GM19099 (cell line): Measurements from ENCODE around the gene CFAP46.

Experiments used
- POLR2A ChIP-seq: IDR thresholded peaks from 3 replicates; pipeline ENCODE4 v1.6.1; 2011; ENCODE audit warnings: low read depth; ENCODE audit not compliant: insufficient read length; ENCODE audit errors: extremely low read depth

Gene CFAP46

GRCh38 chr10:132827861-132828539 is 114.4 kb downstream of the CFAP46 start:
- no peak for TF ChIP-seq POLR2A

GRCh38 chr10:132827423-132827789 is 115.0 kb downstream of the CFAP46 start:
- no peak for TF ChIP-seq POLR2A

GRCh38 chr10:132826524-132827422 is 115.6 kb downstream of the CFAP46 start:
- no peak for TF ChIP-seq POLR2A

- TF ChIP-seq POLR2A: no peak
Observed at GRCh38 chr10:132820056-132820455, 122.3 kb downstream of the CFAP46 start.

- no peak for TF ChIP-seq POLR2A
Observed at GRCh38 chr10:132817701-132818211, 124.6 kb downstream of the CFAP46 start.

- no peak for TF ChIP-seq POLR2A
Observed at GRCh38 chr10:132816718-132817117, 125.7 kb downstream of the CFAP46 start.

- no peak for TF ChIP-seq POLR2A
Observed at GRCh38 chr10:132815168-132815857, 127.1 kb downstream of the CFAP46 start.

GRCh38 chr10:132814469-132814856 is 127.9 kb downstream of the CFAP46 start:
- TF ChIP-seq POLR2A: no peak

- no peak for TF ChIP-seq POLR2A
Observed at GRCh38 chr10:132813560-132814468, 128.6 kb downstream of the CFAP46 start.

- TF ChIP-seq POLR2A: no peak
Observed at GRCh38 chr10:132813001-132813401, 129.4 kb downstream of the CFAP46 start.

- no peak for TF ChIP-seq POLR2A
Observed at GRCh38 chr10:132812520-132812919, 129.8 kb downstream of the CFAP46 start.

- TF ChIP-seq POLR2A: no peak
Observed at GRCh38 chr10:132811891-132812481, 130.4 kb downstream of the CFAP46 start.

- TF ChIP-seq POLR2A: no peak
Observed at GRCh38 chr10:132810807-132811700, 131.3 kb downstream of the CFAP46 start.
